GM19240 (cell line): ENCODE data around the gene WNT9A.

Source experiments
- DNase-seq: peaks from one replicate; pipeline ENCODE4 v3.0.0; 2011; ENCODE audit warnings: low spot score; ENCODE audit not compliant: insufficient read length

The WNT9A gene

DNA sequence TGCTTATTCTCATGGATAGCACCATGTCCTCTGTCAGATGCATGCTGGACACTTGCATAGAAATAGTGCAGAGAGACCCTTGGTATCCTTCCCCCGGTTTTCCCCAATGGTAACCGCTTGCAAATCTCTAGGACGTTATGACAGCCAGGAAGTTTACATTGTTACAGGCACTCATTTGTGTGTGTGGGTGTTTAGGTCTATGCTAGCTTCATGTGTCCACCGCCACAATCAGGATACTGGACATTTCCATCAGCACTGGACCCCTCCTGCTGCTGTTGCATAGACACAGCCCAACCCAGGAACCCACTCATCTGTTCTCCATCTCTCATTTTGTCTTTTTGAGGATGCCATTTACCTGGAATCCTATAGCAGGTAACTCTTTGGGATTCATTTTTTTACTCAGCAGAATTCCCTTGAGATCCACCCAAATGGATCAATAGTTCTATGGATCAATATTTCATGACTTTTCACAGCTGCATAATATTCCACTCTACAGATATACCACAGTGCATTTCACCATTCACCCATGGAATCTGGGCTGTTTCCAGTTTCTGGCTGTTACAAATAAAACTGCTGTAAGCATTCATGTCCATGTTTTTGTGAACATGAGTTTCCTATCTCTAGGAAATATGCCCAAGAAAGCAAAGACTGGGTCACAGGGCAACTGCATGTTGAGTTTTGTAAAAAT lies 6.6 kb upstream of the WNT9A start:
- no peak for DNase-seq

DNA sequence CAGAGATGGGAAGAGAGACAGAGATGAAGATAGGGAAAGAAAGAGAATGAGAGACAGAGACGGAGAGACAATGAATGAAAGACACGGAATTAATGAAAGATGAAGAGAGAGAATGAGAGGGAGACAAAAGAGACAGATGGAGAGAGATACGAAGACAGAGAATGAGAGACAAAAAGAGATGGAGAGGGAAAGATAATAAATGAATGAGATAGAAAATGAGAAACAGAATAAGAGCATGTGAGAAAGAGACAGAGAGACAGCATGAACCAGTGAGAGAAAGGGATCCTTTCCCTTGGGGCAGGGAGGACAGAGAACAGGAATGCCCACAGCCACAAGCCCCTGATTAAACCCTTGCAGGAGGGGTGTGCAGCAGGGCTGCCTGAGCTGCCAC lies 5.3 kb upstream of the WNT9A start:
- no peak for DNase-seq

DNA sequence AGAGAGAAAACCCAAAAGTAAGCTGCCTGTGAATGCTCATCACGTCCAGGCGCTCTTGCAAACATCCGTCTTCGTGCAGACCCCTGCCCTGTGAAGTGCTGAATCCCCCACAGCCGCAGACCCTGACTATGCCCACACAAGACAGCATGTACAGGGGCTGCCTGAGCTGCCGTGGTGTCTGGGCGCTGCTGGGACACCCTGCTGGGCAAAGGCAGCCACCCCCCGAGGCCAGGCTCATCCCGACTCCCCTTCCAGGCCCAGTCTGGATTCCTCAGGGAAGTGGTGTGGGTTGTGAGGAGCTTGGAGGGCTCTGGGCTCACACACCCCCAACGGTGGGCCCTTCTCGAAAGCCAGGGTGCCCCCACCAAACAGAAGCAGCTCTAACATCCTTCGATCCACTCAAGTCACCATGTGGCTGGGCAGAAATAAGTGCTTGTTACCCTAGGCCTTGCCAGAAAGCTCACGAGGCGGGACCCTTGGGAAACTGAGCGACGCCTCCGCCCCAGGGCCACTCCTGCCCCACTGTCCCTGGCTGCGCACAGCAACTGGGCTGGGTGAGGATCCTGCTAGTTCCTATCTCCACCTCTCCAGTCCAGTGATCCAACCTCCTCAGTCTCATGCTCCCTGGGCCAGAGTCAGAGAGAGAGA lies 4.8 kb upstream of the WNT9A start:
- DNase-seq = no peak

DNA sequence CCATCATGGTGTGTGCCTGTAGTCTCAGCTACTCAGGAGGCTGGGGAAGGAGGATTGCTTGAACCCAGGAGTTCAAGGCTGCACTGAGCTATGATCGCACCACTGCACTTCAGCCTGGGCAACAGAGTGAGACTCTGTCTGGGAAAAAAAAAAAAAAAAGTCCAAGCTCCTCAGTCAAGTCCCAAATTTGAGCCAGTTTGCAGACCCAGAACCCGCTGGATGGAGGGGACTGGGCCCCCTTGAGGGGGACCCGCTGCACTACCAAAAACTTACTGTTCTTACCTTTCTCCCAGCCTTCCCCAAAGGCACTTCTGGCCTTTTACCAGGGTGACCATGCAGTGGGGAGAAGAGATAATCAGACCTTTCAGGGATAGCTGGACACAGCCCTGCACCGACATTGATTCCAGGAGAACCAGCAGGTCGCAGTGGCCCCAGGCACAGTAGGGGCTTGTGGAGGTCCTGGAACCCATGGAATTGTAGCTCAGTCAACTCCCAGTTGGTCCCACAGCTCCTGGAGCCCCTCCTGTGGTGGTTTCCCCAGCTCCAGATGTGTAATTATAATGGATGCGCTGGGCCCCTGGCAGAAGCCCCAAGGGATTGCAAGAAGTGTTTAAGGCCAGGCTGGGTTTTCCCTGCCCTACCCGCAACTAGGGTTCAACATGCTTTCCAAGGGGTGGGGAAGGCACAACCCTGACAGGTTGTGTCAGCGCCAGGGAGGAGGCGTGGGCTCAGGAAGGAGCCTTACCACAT lies 4.1 kb upstream of the WNT9A start:
- no peak for DNase-seq

DNA sequence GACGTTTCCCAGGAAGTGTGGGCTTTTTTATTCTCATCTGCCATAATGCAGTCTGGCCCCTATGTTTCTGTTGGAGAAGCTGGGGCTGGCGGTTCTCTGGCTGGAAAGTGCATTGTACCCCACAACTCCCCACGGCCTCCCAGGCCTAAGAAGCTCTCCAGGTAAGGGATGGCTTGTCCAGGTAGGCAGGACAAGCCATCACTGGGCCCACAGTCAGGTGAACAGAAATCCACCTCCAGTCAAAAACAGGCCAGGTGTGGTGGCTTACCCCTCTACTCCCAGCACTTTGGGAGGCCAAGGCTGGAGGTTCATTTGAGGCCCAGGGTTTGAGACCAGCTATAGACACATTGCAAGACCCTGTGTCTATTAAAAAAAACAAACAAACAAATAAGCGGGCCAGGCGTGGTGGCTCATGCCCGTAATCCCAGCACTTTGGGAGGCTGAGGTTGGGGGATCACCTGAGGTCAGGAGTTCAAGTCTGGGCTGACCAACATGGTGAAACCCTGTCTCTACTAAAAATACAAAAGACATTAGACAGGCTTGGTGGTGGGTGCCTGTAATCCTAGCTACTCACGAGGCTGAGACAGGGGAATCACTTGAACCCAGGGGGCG lies 3.1 kb upstream of the WNT9A start:
- no peak for DNase-seq

DNA sequence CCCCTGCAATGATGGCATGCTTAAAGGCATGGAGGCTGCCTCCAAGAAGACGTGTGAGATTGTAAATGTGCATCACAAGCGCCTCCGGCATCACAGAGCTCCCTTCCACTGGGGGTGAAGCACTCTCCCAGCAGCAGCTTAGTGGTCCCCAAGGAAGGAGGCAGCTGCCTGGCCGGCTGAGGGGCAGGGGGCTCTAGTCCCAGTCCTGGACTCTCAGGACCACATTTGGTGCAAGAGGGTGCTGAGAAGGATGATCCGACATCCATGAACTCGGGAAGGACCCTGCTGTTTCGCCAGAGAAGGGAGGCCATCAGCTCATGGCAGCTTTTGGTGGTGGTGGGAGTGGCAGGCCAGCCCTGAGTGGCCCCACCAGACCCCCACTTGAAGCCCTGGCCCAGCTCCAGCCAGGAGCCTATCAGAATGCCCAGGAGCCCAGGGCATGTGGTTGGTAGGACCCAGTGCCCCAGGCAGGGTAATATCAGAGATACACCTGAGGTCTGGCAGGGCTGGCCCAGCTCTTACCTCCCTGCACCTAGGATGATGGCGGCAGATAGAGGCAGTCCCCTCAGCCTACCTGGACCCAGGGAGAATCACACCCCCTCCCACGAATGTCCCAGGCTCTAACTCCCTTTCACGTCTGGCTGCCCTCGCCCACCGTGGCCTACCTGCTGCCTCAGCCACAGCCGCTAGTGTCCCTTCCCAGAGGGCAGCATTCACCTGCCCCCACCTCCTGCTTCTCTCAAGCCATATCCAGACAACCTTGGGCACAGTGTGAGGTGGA lies 2.4 kb upstream of the WNT9A start:
- DNase-seq = no peak

DNA sequence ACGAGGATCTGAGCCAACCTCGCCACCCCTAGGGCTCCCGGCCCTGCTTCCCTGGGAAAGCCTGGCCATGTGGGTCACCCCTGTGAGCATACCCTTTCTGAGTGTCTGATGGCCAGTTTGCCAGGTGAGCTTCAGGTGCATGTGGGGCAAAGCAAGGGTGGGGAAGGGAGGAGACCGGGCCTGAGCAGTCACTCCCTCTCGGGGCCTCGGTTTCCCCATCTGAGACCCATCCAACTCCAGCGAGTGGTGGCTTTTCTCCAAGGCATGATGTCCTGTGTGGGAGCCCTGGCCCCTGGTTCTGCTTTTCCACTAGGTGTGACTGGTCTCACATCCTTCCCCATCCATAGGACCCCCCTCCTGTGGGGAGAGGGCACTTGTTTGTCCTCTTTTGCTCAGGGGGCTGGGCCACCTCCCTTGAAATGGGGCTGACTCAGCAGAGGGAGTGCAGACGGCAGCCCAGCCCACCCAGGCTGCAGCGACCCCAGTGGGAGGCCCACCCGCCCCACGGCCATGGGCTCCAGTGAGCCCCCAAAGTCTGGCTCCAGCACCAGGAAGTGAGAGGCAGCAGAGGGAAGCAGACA lies 1.7 kb upstream of the WNT9A start:
- no peak for DNase-seq

DNA sequence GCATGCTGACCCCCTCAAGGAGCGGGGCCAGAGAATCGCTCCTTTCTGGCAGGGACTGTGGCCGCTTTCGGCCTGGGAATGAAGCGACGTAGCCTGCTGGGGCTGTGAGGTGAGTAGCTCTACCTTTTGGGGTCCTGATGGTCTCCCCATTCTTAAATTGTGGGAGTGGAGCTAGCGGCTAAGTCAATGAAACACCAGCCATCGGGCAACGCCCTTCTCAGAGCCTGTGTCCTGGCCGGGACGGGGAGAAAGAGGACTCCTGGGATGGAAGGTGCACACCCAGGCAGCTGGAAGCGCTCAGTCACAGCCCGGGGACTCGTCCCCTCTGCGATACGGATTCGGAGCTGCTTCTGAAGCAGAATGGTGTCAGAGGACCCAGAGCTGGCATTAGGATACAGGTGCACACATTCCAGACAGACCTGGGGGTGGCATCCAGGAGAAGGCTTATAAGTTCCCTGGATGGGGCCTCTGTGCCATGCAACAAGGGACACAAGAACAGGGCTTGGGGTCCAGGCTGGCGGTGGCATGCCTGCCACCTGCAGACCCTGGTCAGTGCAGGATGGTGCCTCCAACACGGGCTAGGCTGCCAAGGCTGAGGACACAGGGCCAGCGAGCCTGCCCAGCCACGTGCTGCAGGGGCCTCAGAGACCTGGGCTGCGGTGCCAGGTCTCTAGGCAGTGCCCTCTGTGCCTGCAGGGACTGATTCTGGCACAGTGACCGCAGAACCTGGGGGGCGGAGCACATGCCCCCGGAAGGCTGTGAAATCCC lies 945 bp upstream of the WNT9A start:
- DNase-seq = no peak

DNA sequence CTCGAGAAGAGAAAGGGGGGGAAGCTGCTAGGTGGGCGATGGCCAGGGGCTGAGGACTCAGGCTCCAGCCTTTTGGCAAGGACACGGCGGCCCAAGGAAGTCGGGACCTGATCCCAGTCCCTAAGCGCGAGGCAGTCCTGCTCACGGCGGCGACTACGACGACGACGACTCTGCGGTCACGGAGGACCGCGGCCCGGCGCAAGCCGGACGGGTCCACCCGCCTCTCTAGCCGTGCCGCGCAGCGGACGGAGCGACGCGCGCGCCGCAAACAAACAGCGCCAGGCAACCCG lies 401 bp downstream of the WNT9A start:
- no peak for DNase-seq

DNA sequence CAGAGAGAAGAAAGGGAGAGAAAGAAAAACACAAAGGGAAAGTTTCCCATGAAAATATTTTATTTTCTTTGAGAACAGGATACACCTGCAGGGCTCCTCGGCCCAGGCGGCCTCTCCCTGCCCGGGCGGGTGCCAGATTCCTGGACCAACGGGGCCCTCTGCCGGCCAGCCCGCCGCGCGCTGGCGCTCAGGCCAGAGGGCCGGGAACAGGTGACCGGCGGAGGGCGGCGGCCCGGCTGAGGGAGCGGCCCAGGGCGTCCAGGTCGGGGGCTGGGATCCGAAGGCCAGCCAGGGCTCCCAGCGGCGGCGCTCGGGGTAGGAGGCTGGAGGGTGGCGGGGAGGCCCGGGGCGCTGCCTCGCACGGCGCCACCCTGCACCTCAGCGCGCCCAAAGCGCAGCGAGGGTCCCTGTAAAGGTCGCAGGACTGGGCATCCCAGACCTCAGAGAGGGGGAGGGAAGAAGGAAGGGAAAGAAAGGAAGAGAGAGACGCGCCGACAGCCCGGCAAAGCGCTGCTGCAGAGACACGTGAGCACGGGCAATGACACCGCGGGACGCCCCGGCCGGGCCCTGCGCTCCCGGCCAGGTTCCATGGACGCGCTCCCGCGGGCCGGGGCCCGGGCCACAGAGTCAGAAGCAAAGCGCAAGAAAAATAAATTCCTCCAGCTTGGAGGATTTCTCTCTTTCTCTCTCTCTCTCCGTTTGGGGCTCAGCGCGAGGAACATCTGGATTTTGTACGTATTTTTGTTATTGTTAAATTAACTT lies 927 bp downstream of the WNT9A start:
- DNase-seq = peak; percentile 64

DNA sequence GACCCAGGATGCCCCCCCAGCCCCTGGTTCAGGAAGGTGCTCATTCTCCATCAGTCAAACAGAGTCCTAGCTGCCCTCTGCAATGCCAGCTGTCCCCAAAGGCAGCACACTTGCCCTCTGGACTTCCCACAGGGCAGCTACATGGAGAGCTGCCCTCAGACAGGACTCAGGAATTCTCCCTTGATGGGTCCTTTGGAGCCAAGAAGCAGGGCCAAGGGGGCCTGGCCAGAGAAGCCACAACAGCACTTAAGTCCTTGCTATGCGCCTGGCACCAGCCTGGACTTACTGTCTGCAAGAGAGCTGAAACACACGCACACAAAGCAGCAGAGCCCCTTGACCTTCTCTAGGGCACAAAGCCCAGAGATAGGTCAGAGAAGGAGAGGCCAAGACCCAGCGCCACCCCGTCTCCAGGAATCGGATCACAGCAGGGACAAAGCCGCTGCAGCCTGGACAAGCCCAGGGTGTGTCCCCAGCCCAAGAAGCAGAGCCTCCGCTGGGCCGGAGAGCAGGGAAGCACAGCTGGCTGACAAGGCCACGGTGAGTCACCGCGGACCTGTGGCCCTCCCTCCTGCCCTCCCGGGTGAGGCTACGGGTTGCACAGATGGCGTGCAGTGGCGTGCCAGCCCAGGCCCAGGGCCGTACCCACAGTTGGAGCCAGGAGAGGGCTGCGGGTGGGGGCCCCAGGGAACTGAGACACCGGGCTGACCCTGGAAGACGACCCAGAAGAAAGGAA lies 1.7 kb downstream of the WNT9A start:
- DNase-seq = no peak

DNA sequence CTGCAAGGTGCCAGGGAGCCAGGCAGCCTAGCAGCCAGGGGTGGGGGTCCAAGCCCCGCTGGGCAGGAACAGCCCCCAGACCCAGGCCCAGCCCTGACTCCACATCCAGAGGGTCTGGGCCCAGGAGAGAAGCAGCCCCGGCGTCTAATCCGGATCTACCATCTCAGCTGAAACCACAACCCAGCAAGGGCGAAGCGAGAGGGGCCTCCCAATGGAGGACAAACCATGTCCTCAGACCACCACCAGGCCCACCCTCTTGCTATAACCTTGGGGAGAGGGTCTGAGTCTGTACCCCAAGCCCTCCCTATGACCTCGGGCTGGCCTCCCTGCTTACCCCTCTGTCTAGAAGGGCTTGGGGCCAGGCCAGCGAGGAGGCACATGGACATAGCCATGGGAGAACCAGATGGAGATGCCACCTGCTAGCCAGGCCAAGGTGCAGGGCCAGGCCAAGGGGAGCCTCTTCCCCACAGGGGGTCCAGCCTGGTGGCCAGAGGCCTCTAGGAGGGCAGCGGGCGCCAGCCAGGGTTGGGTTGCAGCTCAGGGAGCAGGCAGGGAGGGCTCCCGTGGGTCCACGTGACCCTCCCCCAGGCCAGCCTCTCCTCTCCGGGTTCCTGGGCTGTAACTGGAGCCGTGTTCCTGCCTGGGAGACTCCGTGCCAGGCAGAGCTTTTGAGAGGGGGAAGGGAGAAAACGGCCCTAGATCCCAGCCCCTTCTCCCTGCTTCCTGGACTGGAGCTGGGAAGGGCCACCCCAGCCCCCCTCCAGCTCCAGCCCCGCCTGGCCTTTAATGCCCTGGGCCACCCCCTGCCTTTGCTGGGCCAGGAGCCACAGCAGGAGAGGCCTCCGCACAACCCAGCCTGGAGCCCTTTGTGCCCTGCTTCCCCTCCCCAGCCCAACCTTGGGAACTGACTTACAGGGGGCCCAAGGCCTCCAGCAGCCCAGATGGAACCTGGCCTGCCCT lies 2.5 kb downstream of the WNT9A start:
- no peak for DNase-seq

DNA sequence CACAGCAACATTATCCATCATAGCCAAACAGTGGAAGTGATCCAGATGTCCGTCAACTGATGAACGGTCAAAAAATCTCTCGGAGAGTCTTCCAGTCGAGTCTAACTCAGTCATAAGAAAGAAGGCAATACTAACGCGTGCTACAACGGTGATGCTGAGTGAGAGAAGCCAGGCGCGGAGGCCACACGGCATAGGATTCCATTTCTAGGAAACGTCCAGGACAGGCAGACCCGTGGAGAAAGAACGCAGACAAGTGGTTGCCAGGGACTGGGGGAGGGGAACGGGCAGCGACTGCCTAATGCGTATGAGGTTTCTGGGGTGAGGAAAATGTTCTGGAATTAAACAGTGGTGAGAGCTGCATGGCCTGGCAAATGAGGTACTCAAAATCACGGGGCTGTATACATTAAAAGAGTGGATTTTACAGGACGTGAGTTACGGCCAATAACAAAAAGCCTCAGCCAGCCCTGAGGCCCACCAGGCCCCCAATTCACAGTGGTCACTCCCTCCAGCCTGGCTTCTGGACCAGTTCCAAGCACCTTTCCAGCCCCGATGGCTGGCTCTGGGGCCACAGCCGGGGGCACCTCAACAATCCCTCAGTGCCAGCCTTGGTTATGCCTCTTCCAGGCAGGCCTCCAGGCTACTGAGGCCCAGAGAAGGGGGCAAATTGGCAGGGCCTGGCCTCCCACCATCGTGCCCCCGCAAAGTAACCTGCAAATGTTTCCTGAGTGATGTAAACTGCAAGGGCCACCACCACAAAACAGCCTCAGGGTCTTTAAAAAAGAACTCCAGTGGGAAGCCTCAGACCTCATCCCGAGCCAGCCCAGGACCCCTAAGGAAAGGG lies 3.4 kb downstream of the WNT9A start:
- no peak for DNase-seq

DNA sequence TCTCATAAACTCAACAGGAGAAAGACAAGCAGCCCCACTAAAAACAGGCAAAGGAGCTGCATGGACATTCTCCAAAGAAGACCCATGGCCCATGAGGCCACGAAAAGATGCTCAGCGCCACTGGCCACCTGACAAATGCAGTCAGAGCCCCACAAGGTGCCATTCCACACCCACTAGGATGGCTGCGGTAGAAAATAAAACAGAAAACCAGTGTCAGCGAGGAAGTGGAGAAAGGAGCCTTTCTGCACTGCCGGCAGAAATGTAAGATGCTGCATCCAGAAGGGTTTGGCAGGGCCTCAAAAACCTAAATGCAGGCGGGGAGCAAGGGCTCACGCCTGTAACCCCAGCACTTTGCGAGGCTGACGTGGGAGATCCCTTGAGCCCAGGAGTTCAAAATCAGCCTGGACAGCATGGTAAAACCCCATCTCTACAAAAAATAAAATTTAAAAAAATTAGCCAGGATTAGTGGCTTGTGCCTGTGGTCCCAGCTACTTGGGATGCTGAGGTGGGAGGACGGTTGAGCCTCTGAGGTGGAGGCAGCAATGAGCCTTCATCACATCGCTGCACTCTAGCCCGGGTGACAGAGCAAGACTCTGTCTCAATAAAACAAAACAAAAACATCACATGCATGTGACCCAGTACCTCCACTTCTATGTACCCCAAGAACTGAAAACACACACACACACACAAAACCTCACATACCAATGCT lies 4.2 kb downstream of the WNT9A start:
- no peak for DNase-seq

DNA sequence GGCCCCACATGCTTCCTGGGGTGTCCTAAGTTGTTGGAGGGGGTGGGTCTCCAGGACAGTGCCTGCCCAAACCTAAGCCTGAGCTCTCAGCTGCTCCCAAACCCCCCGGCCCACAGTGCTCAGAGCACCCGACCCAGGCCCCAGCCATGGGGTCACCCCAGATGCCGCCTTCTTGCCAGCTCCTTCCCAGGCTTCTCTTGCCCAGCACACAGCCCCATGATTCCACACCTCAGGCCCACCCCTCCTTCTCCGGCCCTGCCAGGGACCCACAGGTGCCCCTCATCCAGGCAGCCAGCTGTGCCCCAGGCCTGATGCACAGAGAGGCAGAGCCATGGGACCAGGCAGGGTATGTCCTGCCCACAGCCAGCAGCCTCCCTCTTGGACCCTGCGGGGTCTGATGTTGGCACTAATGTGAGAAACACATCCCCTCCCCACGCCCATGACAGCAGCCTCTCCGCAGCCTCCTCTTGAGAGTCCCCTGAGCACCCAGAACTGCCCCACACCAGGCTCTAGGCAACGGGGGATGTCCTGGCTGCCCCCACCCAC lies 4.9 kb downstream of the WNT9A start:
- DNase-seq = no peak

DNA sequence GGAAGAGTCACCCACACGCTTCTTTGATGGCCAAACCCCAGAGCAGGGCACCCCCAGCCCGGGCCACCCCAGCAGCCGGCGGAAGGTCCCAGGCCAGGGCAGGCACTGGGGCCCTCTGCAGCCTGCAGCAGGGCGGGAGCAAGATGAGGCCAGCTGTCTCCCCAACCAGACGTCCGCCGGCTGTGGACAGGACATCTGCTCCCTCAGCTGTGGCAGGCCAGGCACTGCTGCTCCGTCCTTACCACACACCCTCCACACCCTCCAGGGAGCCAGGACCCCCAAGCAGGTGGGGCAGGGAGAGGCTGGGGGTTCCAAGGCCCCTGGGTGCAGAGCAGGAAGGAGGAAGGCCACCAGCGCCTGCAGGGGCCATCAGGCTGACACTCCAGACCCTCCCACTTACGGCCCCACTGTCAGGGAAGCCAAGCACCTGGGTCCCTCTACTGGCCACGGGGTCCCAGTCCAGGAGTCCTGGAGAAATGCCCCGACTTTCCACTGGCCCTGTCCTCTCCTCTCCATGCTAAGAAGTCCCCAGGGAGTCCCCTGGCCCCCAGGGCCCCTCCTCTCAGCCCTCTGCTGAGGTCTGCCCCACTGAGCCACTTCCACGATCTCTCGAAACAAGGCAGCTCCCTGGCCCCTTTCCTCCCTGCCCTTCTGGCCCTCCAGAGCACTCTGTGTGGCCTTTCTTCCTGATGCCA lies 5.6 kb downstream of the WNT9A start:
- DNase-seq = no peak
